Measurements from ENCODE around the gene ELK3.

Gene ELK3

GRCh38 chr12:96194971-96195844 lies 1.0 kb downstream of the ELK3 start (continued):
- TF ChIP-seq SP3 (tag by site-specific recombination; IDR thresholded peaks at IDR 0.05) (peak; percentile 27; the same call in 1 of the 2 replicates), KLF1 (tag by site-specific recombination; IDR thresholded peaks at IDR 0.05) (0 out of 2 replicates have a peak, but pooled peaks have one; percentile 12), ZEB2 (tag by site-specific recombination; IDR thresholded peaks at IDR 0.05) (0 out of 2 replicates have a peak, but pooled peaks have one; percentile 28), REPIN1 (tag by site-specific recombination; IDR thresholded peaks at IDR 0.05; ENCODE audit: low read depth) (no peak), ZNF362 (tag by site-specific recombination; IDR thresholded peaks at IDR 0.05) (peak; percentile 60; the same call in 1 of the 2 replicates), ZNF202 (tag by site-specific recombination; IDR thresholded peaks at IDR 0.05; ENCODE audit: borderline replicate concordance) (no peak), ZNF585B (tag by site-specific recombination; IDR thresholded peaks at IDR 0.05) (no peak), ZNF660 (tag by site-specific recombination; IDR thresholded peaks at IDR 0.05) (peak; percentile 31; the same call in 1 of the 2 replicates), ZNF513 (tag by site-specific recombination; IDR thresholded peaks at IDR 0.05) (no peak), ZNF174 (tag by site-specific recombination; IDR thresholded peaks at IDR 0.05) (no peak), ZNF138 (tag by site-specific recombination; IDR thresholded peaks at IDR 0.05; ENCODE audit: borderline replicate concordance) (no peak), ZNF510 (tag by site-specific recombination; IDR thresholded peaks at IDR 0.05; ENCODE audit: insufficient replicate concordance) (no peak), ZNF777 (tag by site-specific recombination; IDR thresholded peaks at IDR 0.05; ENCODE audit: borderline replicate concordance) (peak; percentile 80), ZSCAN5A (tag by site-specific recombination; IDR thresholded peaks at IDR 0.05) (no peak), BCL11B (tag by site-specific recombination; IDR thresholded peaks at IDR 0.05; ENCODE audit: low read depth) (peak; percentile 83; the same call in 1 of the 2 replicates), ZBTB8A (tag by site-specific recombination; IDR thresholded peaks at IDR 0.05) (peak; percentile 67), ZNF792 (tag by site-specific recombination; IDR thresholded peaks at IDR 0.05) (no peak), ZFP37 (tag by site-specific recombination; IDR thresholded peaks at IDR 0.05) (0 out of 2 replicates have a peak, but pooled peaks have one; percentile 51), SP7 (tag by site-specific recombination; IDR thresholded peaks at IDR 0.05) (0 out of 2 replicates have a peak, but pooled peaks have one; percentile 23), ZNF629 (tag by site-specific recombination; IDR thresholded peaks at IDR 0.05) (peak; percentile 25; the same call in 1 of the 2 replicates), REST (tag by site-specific recombination; IDR thresholded peaks at IDR 0.05) (peak; percentile 55; the same call in 1 of the 2 replicates), ZNF580 (tag by site-specific recombination; IDR thresholded peaks at IDR 0.05) (no peak), ZNF132 (tag by site-specific recombination; IDR thresholded peaks at IDR 0.05; ENCODE audit: borderline replicate concordance) (no peak), ZXDB (tag by site-specific recombination; IDR thresholded peaks at IDR 0.05) (peak; percentile 23; the same call in 1 of the 2 replicates), ZBTB20 (tag by site-specific recombination; IDR thresholded peaks at IDR 0.05) (peak; percentile 75), ZBTB26 (tag by site-specific recombination; optimal IDR thresholded peaks at IDR 0.05) (peak; percentile 68), ZFP69B (tag by site-specific recombination; IDR thresholded peaks at IDR 0.05) (no peak), MYNN (tag by site-specific recombination; IDR thresholded peaks at IDR 0.05; ENCODE audit: borderline replicate concordance) (no peak)

Data from HEK293 (cell line).